K562 (cell line): Measurements from ENCODE around the gene RRP7A. TPM values are rescaled to one million over a fixed set of nuclear protein-coding genes. Genes with fewer than 3 reads are reported as not detected.

ENCODE experiments used
- ATAC-seq: fragments of 200-7000 bp; cut with Tn5 transposase; 3 replicates; pipeline ENCODE4 v1.9.1; 2020; ENCODE audit warnings: moderate library complexity
- BruUV-seq: library from RNA; stranded (reverse); fragments of 400-500 nt; replicated peaks from 2 replicates; lab custom pipeline; 2021; lab: Mats Ljungman, UMichigan
- CTCF ChIA-PET: fragments of 300-600 bp; formaldehyde crosslinking; extraction: SDS; loops from one replicate; lab custom pipeline; 2021; ENCODE audit warnings: low intra/inter-chr PET ratio; lab: Yijun Ruan, JAX
- POLR2A ChIA-PET: fragments of 300-600, 350-650 bp; sonication (Branson Sonifier 250); formaldehyde crosslinking; extraction: SDS; loops from one replicate; lab custom pipeline; 2021; ENCODE audit warnings: antibody characterized with exemption, inconsistent platforms; lab: Yijun Ruan, JAX
- DNase-seq, 4 experiments: peaks; one replicate each; pipeline versions ENCODE4 v3.0.0 to v3.0.0-alpha.2; 2011 to 2018; ENCODE audit warnings: low spot score in 3 of 4, mixed read lengths in 3 of 4; ENCODE audit errors: extremely low read depth in 1 of 4
- FAIRE-seq: peaks from 2 replicates; lab custom pipeline; 2011; peaks lifted over from hg19 to GRCh38; lab: Jason Lieb, UNC
- H2AFZ ChIP-seq: 2 replicates; pipeline ENCODE4 v1.6.0; 2011; ENCODE audit warnings: low read depth, low read length, control low read depth, inconsistent platforms
- H3K27ac ChIP-seq: fragments of 200-600 bp; 3 replicates; pipeline ENCODE4 v1.8.0; 2011; ENCODE audit warnings: low read depth, mild to moderate bottlenecking, control low read depth, inconsistent platforms, low read length, moderate library complexity, mixed read lengths; ENCODE audit errors: extremely low read depth
- H3K27me3 ChIP-seq, 2 experiments: fragments of 300-600 bp in 1 of 2; 2 replicates in 1 of 2; 3 replicates in 1 of 2; pipeline versions ENCODE4 v1.6.0 to v1.8.0; 2011; ENCODE audit warnings: inconsistent platforms in 2 of 2, low read length in 2 of 2, mild to moderate bottlenecking in 1 of 2, mixed read lengths in 1 of 2, moderate library complexity in 1 of 2; ENCODE audit not compliant: control insufficient read depth in 2 of 2, insufficient read depth in 2 of 2
- H3K36me3 ChIP-seq: fragments of 300-600 bp; 3 replicates; pipeline ENCODE4 v1.8.0; 2011; ENCODE audit warnings: mild to moderate bottlenecking, low read length, inconsistent platforms; ENCODE audit not compliant: control insufficient read depth, insufficient read depth
- H3K4me1 ChIP-seq, 2 experiments: fragments of 200-600 bp in 1 of 2; replicated peaks in 1 of 2; 2 replicates in 1 of 2; 3 replicates in 1 of 2; pipeline versions ENCODE4 v1.5.1 to v1.8.0; 2011; ENCODE audit warnings: inconsistent platforms in 2 of 2, low read length in 2 of 2, mild to moderate bottlenecking in 1 of 2, mixed read lengths in 1 of 2, moderate library complexity in 1 of 2; ENCODE audit not compliant: control insufficient read depth in 2 of 2, insufficient read depth in 2 of 2
- H3K4me2 ChIP-seq: 2 replicates; pipeline ENCODE4 v1.6.1; 2011; ENCODE audit warnings: low read length, control low read depth, inconsistent platforms, mixed read lengths; ENCODE audit not compliant: insufficient read depth
- H3K4me3 ChIP-seq: fragments of 200-600 bp; sonication (generic), shearing (Covaris generic); 2 replicates; pipeline ENCODE4 v1.5.1; 2016; ENCODE audit warnings: control low read depth, inconsistent platforms
- H3K79me2 ChIP-seq: fragments of 200-600 bp; 3 replicates; pipeline ENCODE4 v1.8.0; 2011; ENCODE audit warnings: low read length, inconsistent platforms; ENCODE audit not compliant: control insufficient read depth, insufficient read depth
- H3K9ac ChIP-seq, 2 experiments: 2 replicates each; pipeline versions ENCODE4 v1.6.0 to v1.6.1; 2011; ENCODE audit warnings: low read depth in 2 of 2, low read length in 2 of 2, control low read depth in 1 of 2, inconsistent platforms in 1 of 2, mild to moderate bottlenecking in 1 of 2, mixed read lengths in 1 of 2; ENCODE audit not compliant: insufficient read depth in 1 of 2
- H3K9me1 ChIP-seq: one replicate; pipeline ENCODE4 v1.6.0; 2011; ENCODE audit warnings: inconsistent platforms, mild to moderate bottlenecking, low read length, moderate library complexity; ENCODE audit not compliant: control insufficient read depth, insufficient read depth
- H3K9me3 ChIP-seq: replicated peaks from 2 replicates; pipeline ENCODE4 v1.5.1; 2011; ENCODE audit warnings: low read depth, low read length, inconsistent platforms; ENCODE audit not compliant: control insufficient read depth, insufficient read depth
- H4K20me1 ChIP-seq: replicated peaks from 2 replicates; pipeline ENCODE4 v1.6.1; 2011; ENCODE audit warnings: low read length, inconsistent platforms, mixed read lengths; ENCODE audit not compliant: control insufficient read depth, insufficient read depth
- COPS2 ChIP-seq: fragments of 450-650 bp; conservative IDR thresholded peaks from 2 replicates; pipeline ENCODE4 v1.6.1; 2016; ENCODE audit warnings: mild to moderate bottlenecking, moderate library complexity
- LEF1 ChIP-seq: fragments of 450-650 bp; IDR thresholded peaks from 2 replicates; pipeline ENCODE4 v1.6.1; 2016; ENCODE audit warnings: mild to moderate bottlenecking
- MCM3 ChIP-seq: fragments of 450-650 bp; IDR thresholded peaks from 2 replicates; pipeline ENCODE4 v1.6.1; 2016
- MYBL2 ChIP-seq, 2 experiments: fragments of 450-650 bp in 1 of 2; sonication (generic) in 1 of 2; formaldehyde crosslinking in 1 of 2; IDR thresholded peaks; 2 replicates each; pipeline versions ENCODE4 v1.6.1 to v1.8.1; 2017 to 2022; ENCODE audit warnings: borderline replicate concordance in 1 of 2, inconsistent platforms in 1 of 2, low read depth in 1 of 2, mild to moderate bottlenecking in 1 of 2, missing genetic modification reagents in 1 of 2, moderate library complexity in 1 of 2
- NR2C1 ChIP-seq, 2 experiments: fragments of 450-650 bp; IDR thresholded peaks; 2 replicates each; pipeline ENCODE4 v1.6.1; 2017; ENCODE audit warnings: mild to moderate bottlenecking in 2 of 2, antibody characterized with exemption in 1 of 2, inconsistent platforms in 1 of 2, missing compliant biosample characterization in 1 of 2, missing genetic modification characterization in 1 of 2
- RCOR1 ChIP-seq, 2 experiments: IDR thresholded peaks; 2 replicates each; pipeline ENCODE4 v1.6.1; 2012; ENCODE audit warnings: low read depth in 2 of 2, low read length in 2 of 2, borderline replicate concordance in 1 of 2, improper control_type of control experiment in 1 of 2
- SMARCE1 ChIP-seq: fragments of 450-650 bp; IDR thresholded peaks from 2 replicates; pipeline ENCODE4 v1.7.1; 2016; ENCODE audit warnings: mild to moderate bottlenecking
- TOE1 ChIP-seq, 2 experiments: fragments of 450-650 bp in 1 of 2; sonication (generic) in 1 of 2; formaldehyde crosslinking in 1 of 2; IDR thresholded peaks; 2 replicates each; pipeline versions ENCODE4 v1.7.1 to v1.8.0; 2016 to 2022; ENCODE audit warnings: borderline replicate concordance in 2 of 2, mild to moderate bottlenecking in 2 of 2, antibody characterized with exemption in 1 of 2, inconsistent platforms in 1 of 2, low read depth in 1 of 2, missing genetic modification reagents in 1 of 2, moderate library complexity in 1 of 2
- ZBTB5 ChIP-seq: fragments of 450-650 bp; IDR thresholded peaks from 2 replicates; pipeline ENCODE4 v1.6.1; 2017; ENCODE audit warnings: antibody characterized with exemption
- ZNF444 ChIP-seq: fragments of 250-450 bp; sonication (Bioruptor Pico); IDR thresholded peaks from 2 replicates; pipeline ENCODE4 v1.4.0; 2020; ENCODE audit warnings: mild to moderate bottlenecking, moderate library complexity
- ZNF644 ChIP-seq: fragments of 200-800 bp; sonication (Bioruptor generic); IDR thresholded peaks from 2 replicates; pipeline ENCODE4 v1.6.1; 2016; ENCODE audit warnings: low read depth, missing genetic modification characterization, missing compliant biosample characterization
- WGBS: fragments of 100-300 bp; shearing (Covaris generic); methylation state at CpG from one replicate; pipeline ENCODE4 v1.1.6; 2016; ENCODE audit warnings: low coverage, mixed read lengths; ENCODE audit not compliant: insufficient coverage; ENCODE audit errors: missing lambda C conversion rate; 5-methylcytosine and 5-hydroxymethylcytosine counted together
- in situ Hi-C: fragments of 300-500 bp; cut with MboI; formaldehyde crosslinking; loops from 4 replicates; pipeline ENCODE4 v1.15.0; 2018; ENCODE audit warnings: inconsistent platforms, mixed read lengths
- intact Hi-C: fragments of 100-400 bp; cut with micrococcal nuclease; formaldehyde crosslinking; loops from 2 replicates; pipeline ENCODE4 v1.14.2; 2022
- polyA plus RNA-seq, 8 experiments: library from polyadenylated mRNA; depleted of rRNA in 4 of 8; stranded (reverse) in 5 of 8; unstranded in 3 of 8; fragments of >200 nt; fragmentation: Nextera tagmentation in 2 of 8; fragmentation: Illumina TruSeq in 1 of 8; extraction: Ambion mirVana in 2 of 8; extraction: Trizol in 1 of 8; gene quantifications; 2 replicates each; pipeline versions ENCODE4 v1.2.1 to v1.2.3, GENCODE V29; 2011 to 2014; ENCODE audit warnings: inconsistent platforms in 1 of 8, missing spikeins in 1 of 8
- total RNA-seq, 7 experiments: library from RNA; depleted of rRNA in 6 of 7; stranded (reverse); fragments of >200 nt in 6 of 7; fragmentation: Illumina TruSeq in 2 of 7; extraction: Trizol in 2 of 7; gene quantifications; 2 replicates each; pipeline versions ENCODE4 v1.2.1 to v1.2.3, GENCODE V29; 2011 to 2021; ENCODE audit warnings: low replicate concordance in 1 of 7

RRP7A gene
- total and polyA plus RNA-seq, 9 of the 15 experiments (the other 6 are each of a cell fraction or from before 2014, with no cell fraction given) = 3.4 to 74.1 (median 40.3) TPM

- Histone ChIP-seq H4K20me1 (no peaks in the 10 kb centered on the region), H3K9me3 (no peaks in the 10 kb centered on the region), H3K79me2 (no peaks in the 10 kb centered on the region), H3K4me1 (no peaks in the 10 kb centered on the region), H2AFZ (no peak overlapping the region), H3K27me3 (no peaks in the 10 kb centered on the region; a peak in 1 of 5 replicates), H3K36me3 (no peaks in the 10 kb centered on the region), H3K9ac (no peak overlapping the region), H3K9me1 (no peaks in the 10 kb centered on the region), H3K27ac (no peak overlapping the region), H3K4me3 (no peak overlapping the region), H3K4me2 (no peak overlapping the region)
- intact Hi-C loops (no loop called here), in situ Hi-C loops (no loop called here)
- FAIRE-seq (no peak), ATAC-seq (no peak), DNase-seq (peak in 2 of 4 experiments; percentile 14 to 17)
- ChIA-PET CTCF (no interaction called here), POLR2A (interaction anchor here (0.6 kb wide), 1 partner anchor 686 kb away, joined by 3 read pairs; no protein-coding TSS in a partner anchor)
- BruUV-seq = no TSS peak
- TF ChIP-seq TOE1 (IDR thresholded peaks at IDR 0.05; ENCODE audit: borderline replicate concordance) (no peak), TOE1 (CRISPR knock-in tag; IDR thresholded peaks at IDR 0.05; ENCODE audit: borderline replicate concordance, low read depth) (no peak), NR2C1 (IDR thresholded peaks at IDR 0.05) (no peak), NR2C1 (tag; IDR thresholded peaks at IDR 0.05) (no peak)
- WGBS = 24% methylated on average over 2 of the region's 2 CpGs
Measured at GRCh38 chr22:42468841-42469240, 50.8 kb downstream of the RRP7A start.

DNA sequence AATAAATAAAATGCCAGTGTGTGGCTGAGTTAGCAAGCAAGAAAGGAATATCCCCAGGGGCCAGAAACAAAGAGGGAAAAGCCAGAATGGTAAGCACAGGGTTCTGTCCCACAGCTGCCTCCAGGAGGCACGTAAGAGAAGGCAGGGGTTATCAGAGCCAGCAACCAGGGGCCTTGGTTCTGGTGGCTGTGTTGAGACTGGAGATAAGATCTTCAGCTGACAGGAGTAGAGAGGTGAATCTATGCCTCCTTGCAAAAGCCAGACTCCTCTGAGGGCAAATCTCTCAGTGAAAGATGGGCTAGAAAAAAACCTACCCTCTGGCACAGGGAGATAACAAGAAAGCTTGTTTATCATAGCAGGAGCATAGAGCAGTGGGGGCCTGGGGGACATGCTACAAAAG, 57.6 kb downstream of the RRP7A start:
- intact Hi-C loops = no loop called here
- Histone ChIP-seq H3K4me3 (no peak overlapping the region), H4K20me1 (no peaks in the 10 kb centered on the region), H3K9me1 (no peaks in the 10 kb centered on the region), H3K4me1 (peaks cover 5 to 19% of the 10 kb centered on the region in 2 experiments; a peak in 4 of 5 replicates), H3K4me2 (no peak overlapping the region), H3K79me2 (no peaks in the 10 kb centered on the region), H3K36me3 (no peaks in the 10 kb centered on the region), H3K9ac (no peak overlapping the region), H3K27me3 (no peaks in the 10 kb centered on the region; a peak in 1 of 5 replicates), H2AFZ (no peak overlapping the region), H3K9me3 (no peaks in the 10 kb centered on the region), H3K27ac (no peak overlapping the region)
- DNase-seq (peak; percentile 37 to 81 (median 57)), FAIRE-seq (peak; percentile 86), ATAC-seq (peak; percentile 83)
- 0% methylated on average over 1 of the region's 1 CpG for WGBS
- CTCF ChIA-PET = no interaction called here
- BruUV-seq = no TSS peak
- in situ Hi-C loops = no loop called here
- POLR2A ChIA-PET = interaction anchor here (0.6 to 1.5 kb wide), 2 partner anchors 17 to 566 kb away, joined by 4 to 5 read pairs; no protein-coding TSS in a partner anchor
- no peak for TF ChIP-seq MYBL2 (IDR thresholded peaks at IDR 0.05; ENCODE audit: low read depth)
- no peak for TF ChIP-seq MYBL2 (CRISPR knock-in tag; IDR thresholded peaks at IDR 0.05; ENCODE audit: borderline replicate concordance)
- no peak for TF ChIP-seq ZBTB5
- no peak for TF ChIP-seq COPS2
- TF ChIP-seq MCM3 = no peak
- TF ChIP-seq SMARCE1 = peak; percentile 84
- peak in 1 of 2 experiments; percentile 86; a peak in 1 of 4 replicates for TF ChIP-seq RCOR1 (IDR thresholded peaks at IDR 0.05; ENCODE audit: borderline replicate concordance in 1 of 2, low read depth in 2 of 2, low read length in 2 of 2)
- TF ChIP-seq LEF1 = peak; percentile 37; the same call in 1 of the 2 replicates
- TF ChIP-seq ZNF644 = peak; percentile 64; the same call in 1 of the 2 replicates
- no peak for TF ChIP-seq ZNF444 (CRISPR knock-in tag)
